Muscle of leg (tissue), 11 donors: ENCODE data around the gene SIK2. TPM values are rescaled to one million over a fixed set of nuclear protein-coding genes. Genes with fewer than 3 reads are reported as not detected.

Experiments used
- DNase-seq: peaks from one replicate; pipeline ENCODE4 v3.0.0; 2013
- H3K27ac ChIP-seq: one replicate; pipeline ENCODE4 v1.5.1; 2013; ENCODE audit warnings: mild to moderate bottlenecking, low read length, control low read depth
- H3K27me3 ChIP-seq: one replicate; pipeline ENCODE4 v1.6.1; 2013; ENCODE audit warnings: low read length; ENCODE audit not compliant: control insufficient read depth, insufficient read depth
- H3K36me3 ChIP-seq: one replicate; pipeline ENCODE4 v1.6.1; 2013; ENCODE audit warnings: low read length; ENCODE audit not compliant: control insufficient read depth, insufficient read depth
- H3K4me1 ChIP-seq: one replicate; pipeline ENCODE4 v1.6.1; 2013; ENCODE audit warnings: low read length; ENCODE audit not compliant: control insufficient read depth, insufficient read depth
- H3K4me3 ChIP-seq: one replicate; pipeline ENCODE4 v1.5.1; 2013; ENCODE audit warnings: low read length, control low read depth
- H3K9me3 ChIP-seq: replicated peaks from 2 replicates; pipeline ENCODE4 v1.6.1; 2013; ENCODE audit warnings: low read depth, low read length; ENCODE audit not compliant: control insufficient read depth
- WGBS: methylation state at CpG from one replicate; pipeline ENCODE4 v1.1.5; 2013; ENCODE audit warnings: missing lambda C conversion rate; ENCODE audit not compliant: insufficient coverage; 5-methylcytosine and 5-hydroxymethylcytosine counted together
- polyA plus RNA-seq, 8 donors: library from polyadenylated mRNA; unstranded; fragments of 120-200 nt; gene quantifications; one replicate each; pipeline versions ENCODE4 v1.2.1 to v1.2.3, GENCODE V29; 2013; ENCODE audit warnings: inconsistent platforms in 1 of 8, low replicate concordance in 1 of 8; ENCODE audit not compliant: insufficient read length in 8 of 8, insufficient read depth in 1 of 8
- total RNA-seq: library from RNA; stranded (reverse); fragments of 120-200 nt; gene quantifications from one replicate; pipeline ENCODE4 v1.2.4, GENCODE V29; 2013

SIK2 gene
- total and polyA plus RNA-seq, 9 donors: 14.9 to 27.4 (median 23.2) TPM

DNA sequence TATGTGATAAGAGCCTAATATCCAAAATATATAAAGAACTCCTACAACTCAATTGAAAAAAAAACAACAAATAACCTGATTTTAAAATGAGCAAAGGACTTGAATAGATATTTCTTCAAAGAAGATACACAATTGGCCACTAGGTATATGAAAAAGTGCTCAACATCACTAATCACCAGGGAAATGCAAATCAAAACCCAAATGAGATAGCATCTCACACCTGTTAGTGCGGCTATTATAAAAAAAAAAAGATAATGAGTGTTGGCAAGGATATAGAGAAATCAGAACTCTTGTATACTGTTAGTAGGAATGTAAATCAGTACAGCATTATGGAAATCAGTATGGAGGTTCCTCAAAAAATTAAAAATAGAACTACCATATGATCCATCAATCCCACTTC, 5.9 kb upstream of the SIK2 start:
- Histone ChIP-seq H3K27me3 (no peaks in the 10 kb centered on the region), H3K27ac (no peak overlapping the region), H3K9me3 (no peaks in the 10 kb centered on the region), H3K4me3 (no peak overlapping the region), H3K4me1 (no peaks in the 10 kb centered on the region), H3K36me3 (no peaks in the 10 kb centered on the region)
- DNase-seq: no peak
- no CpG with 5 or more reads among the region's 1 CpG for WGBS

GRCh38 chr11:111598148-111598547, 4.1 kb upstream of the SIK2 start:
- Histone ChIP-seq H3K4me3 (no peak overlapping the region), H3K36me3 (no peaks in the 10 kb centered on the region), H3K27ac (peak overlapping the region; percentile 83), H3K9me3 (no peaks in the 10 kb centered on the region), H3K27me3 (no peaks in the 10 kb centered on the region), H3K4me1 (peaks cover 3% of the 10 kb centered on the region)
- no CpG with 5 or more reads among the region's 1 CpG for WGBS
- peak; percentile 61 for DNase-seq

DNA sequence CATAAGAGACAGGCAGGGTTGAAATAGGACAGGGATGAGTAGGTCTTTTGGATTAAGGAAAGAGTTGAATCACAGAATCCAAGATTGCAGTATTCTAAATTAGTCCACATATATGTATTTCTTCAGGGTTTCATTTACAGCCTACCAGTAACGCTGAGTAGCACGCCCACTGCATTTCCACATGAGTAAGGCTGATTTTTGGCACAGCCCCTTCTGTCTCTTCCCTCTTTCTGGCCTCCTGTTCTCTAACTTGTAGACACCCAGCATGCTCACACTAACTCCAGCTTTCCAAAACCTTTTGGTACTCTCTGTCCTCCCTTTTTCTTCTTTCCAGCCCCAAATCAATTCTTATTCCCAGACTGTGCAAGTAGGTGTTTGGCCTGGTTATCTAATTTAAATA, 3.7 kb upstream of the SIK2 start:
- peak; percentile 96 for DNase-seq
- Histone ChIP-seq H3K9me3 (no peaks in the 10 kb centered on the region), H3K4me3 (no peak overlapping the region), H3K36me3 (no peaks in the 10 kb centered on the region), H3K27ac (peak overlapping the region; percentile 83), H3K27me3 (no peaks in the 10 kb centered on the region), H3K4me1 (peaks cover 6% of the 10 kb centered on the region)
- 10% methylated on average over 2 of the region's 2 CpGs for WGBS

GRCh38 chr11:111601636-111601978, 642 bp upstream of the SIK2 start:
- Histone ChIP-seq H3K9me3 (no peaks in the 10 kb centered on the region), H3K27ac (peak overlapping the region; percentile 71), H3K27me3 (no peaks in the 10 kb centered on the region), H3K4me1 (peaks cover 7% of the 10 kb centered on the region), H3K36me3 (no peaks in the 10 kb centered on the region), H3K4me3 (peak overlapping the region; percentile 35)
- no peak for DNase-seq
- 7% methylated on average over 6 of the region's 9 CpGs for WGBS

- Histone ChIP-seq H3K36me3 (no peaks in the 10 kb centered on the region), H3K4me3 (peak overlapping the region; percentile 95), H3K27me3 (no peaks in the 10 kb centered on the region), H3K4me1 (peaks cover 7% of the 10 kb centered on the region), H3K9me3 (no peaks in the 10 kb centered on the region), H3K27ac (peak overlapping the region; percentile 97)
- DNase-seq: peak; percentile 72
- WGBS: under 1% methylated on average over 37 of the region's 44 CpGs
Measured at GRCh38 chr11:111602865-111603610, 789 bp downstream of the SIK2 start.

GRCh38 chr11:111603611-111604130, 1.4 kb downstream of the SIK2 start:
- WGBS: no CpG with 5 or more reads among the region's 7 CpGs
- peak overlapping the region; percentile 95 for H3K4me3 ChIP-seq
- no peaks in the 10 kb centered on the region for H3K27me3 ChIP-seq
- no peaks in the 10 kb centered on the region for H3K36me3 ChIP-seq
- peak overlapping the region; percentile 97 for H3K27ac ChIP-seq
- no peak for DNase-seq
- H3K9me3 ChIP-seq: no peaks in the 10 kb centered on the region
- H3K4me1 ChIP-seq: peaks cover 7% of the 10 kb centered on the region

DNA sequence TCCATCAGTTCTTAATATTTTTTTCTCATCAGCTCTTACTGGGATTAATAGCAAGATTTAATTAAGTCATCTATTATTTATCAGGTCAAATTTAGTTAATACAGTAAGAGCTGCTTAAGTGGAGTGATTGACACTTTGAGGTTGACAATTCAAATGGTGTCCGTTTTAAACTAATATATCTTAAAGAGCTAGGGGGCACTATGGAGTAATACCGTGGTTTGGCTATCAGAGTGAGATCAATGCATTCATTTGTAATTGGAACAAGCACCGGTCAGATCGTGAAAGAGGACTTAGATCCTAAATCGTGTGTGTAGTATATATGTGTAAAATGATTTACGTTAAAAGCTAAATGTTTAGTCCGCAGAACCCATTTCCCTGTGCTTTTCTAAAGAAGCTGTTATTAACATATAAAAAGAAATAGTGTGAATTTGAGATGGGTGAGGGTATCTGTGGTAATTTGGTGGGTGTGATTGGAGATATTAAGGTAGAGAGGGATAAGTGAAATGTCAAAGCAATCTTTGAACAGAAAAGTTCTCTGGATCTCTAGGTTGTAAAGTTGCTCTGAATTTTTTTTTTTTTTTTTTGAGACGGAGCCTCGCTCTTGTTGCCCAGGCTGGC, 2.3 kb downstream of the SIK2 start:
- H3K4me3 ChIP-seq: no peak overlapping the region
- H3K9me3 ChIP-seq: no peaks in the 10 kb centered on the region
- 0% methylated on average over 2 of the region's 9 CpGs for whole genome bisulfite sequencing
- no peak overlapping the region for H3K27ac ChIP-seq
- DNase-seq: peak; percentile 57
- no peaks in the 10 kb centered on the region for H3K27me3 ChIP-seq
- H3K36me3 ChIP-seq: no peaks in the 10 kb centered on the region
- H3K4me1 ChIP-seq: peaks cover 7% of the 10 kb centered on the region

DNA sequence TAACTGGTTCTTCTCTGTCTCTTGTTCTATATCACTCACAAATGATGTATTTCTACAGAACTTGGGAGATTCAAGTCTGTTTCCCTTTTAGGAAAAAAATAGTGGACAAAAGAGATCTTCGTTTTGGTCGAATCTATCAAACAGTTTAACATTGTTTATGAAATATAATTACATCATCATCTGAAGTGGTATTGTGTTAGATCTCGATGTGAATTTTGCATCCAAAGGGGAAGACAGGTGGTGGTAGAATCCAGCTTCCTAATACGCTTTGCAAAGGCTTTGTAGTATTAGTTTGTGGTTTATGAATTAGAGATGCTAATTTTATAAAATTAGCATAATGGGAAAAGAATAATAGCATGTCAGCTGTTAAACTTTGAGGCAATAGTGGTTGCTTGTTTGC, 3.4 kb downstream of the SIK2 start:
- no peak overlapping the region for H3K27ac ChIP-seq
- no peak for DNase-seq
- no peaks in the 10 kb centered on the region for H3K36me3 ChIP-seq
- H3K4me3 ChIP-seq: no peak overlapping the region
- 50% methylated on average over 2 of the region's 4 CpGs for WGBS
- no peaks in the 10 kb centered on the region for H3K27me3 ChIP-seq
- H3K9me3 ChIP-seq: no peaks in the 10 kb centered on the region
- H3K4me1 ChIP-seq: peaks cover 7% of the 10 kb centered on the region

GRCh38 chr11:111606986-111607385, 4.7 kb downstream of the SIK2 start:
- no peaks in the 10 kb centered on the region for H3K36me3 ChIP-seq
- H3K9me3 ChIP-seq: no peaks in the 10 kb centered on the region
- DNase-seq: no peak
- H3K4me3 ChIP-seq: no peak overlapping the region
- H3K27ac ChIP-seq: no peak overlapping the region
- H3K4me1 ChIP-seq: peaks cover 4% of the 10 kb centered on the region
- H3K27me3 ChIP-seq: no peaks in the 10 kb centered on the region

GRCh38 chr11:111607751-111608150, 5.5 kb downstream of the SIK2 start:
- Histone ChIP-seq H3K4me1 (peaks cover 4% of the 10 kb centered on the region), H3K9me3 (no peaks in the 10 kb centered on the region), H3K27me3 (no peaks in the 10 kb centered on the region), H3K27ac (no peak overlapping the region), H3K36me3 (no peaks in the 10 kb centered on the region), H3K4me3 (no peak overlapping the region)
- no peak for DNase-seq
- WGBS: no CpG with 5 or more reads among the region's 3 CpGs
